ENCODE measurements around the gene KCNG2. TPM values are rescaled to one million over a fixed set of nuclear protein-coding genes. Genes with fewer than 3 reads are reported as not detected.

Gene KCNG2
- polyA plus RNA-seq, 1 of the 3 experiments (the other 2 are of a cell fraction): not detected

DNA sequence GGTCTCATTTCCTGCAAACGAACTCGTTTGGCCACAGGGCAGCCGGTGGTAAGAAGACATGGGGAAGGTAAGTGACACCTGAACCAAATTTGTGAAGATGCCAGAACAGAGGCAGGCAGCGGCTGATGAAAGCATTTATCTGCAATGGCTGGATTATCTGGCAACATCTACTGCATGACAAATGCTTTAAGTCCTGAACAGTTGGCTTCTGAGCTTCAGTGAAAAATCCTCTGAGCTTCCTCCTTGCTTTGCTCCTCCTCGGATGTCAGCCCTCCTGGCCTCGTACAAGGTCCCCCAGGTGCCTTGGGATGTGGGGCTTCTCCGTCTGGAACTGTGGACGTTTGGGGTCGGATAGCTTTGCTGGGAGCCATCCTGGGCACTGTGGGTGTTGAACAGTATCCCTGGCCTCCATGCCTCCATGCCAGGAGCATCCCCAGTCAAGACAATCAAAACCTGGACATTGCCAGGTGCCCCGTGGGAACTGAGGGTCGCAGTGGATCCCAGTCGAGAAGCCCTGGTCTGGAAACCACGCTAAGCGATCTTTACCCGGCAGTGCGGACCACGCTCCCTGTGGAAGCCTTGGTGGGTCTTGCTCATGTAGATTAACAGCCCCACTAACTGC lies 49.3 kb downstream of the KCNG2 start:
- Histone ChIP-seq H3K27me3 (ENCODE audit: insufficient read depth) (peaks cover 61% of the 10 kb centered on the region), H3K9ac (no peak overlapping the region), H3K36me3 (replicated peaks in 1 of 2; ENCODE audit: control insufficient read depth in 1 of 2, insufficient read depth in 2 of 2, low read length in 1 of 2) (no peaks in the 10 kb centered on the region), H3K27ac (ENCODE audit: low read depth in 2 of 2, low read length in 1 of 2) (no peak overlapping the region), H3K4me3 (ENCODE audit: low read depth in 2 of 2, low read length in 1 of 2) (no peak overlapping the region), H3K9me2 (no peaks in the 10 kb centered on the region), H3K4me1 (ENCODE audit: control insufficient read depth in 1 of 2, insufficient read depth in 2 of 2, low read depth in 1 of 2, low read length in 1 of 2) (no peaks in the 10 kb centered on the region; a peak in 1 of 4 replicates), H3K79me2 (ENCODE audit: insufficient read depth) (no peaks in the 10 kb centered on the region), H3K9me3 (no peaks in the 10 kb centered on the region), H2AFZ (ENCODE audit: low read depth) (no peak overlapping the region), H3K4me2 (no peak overlapping the region), H4K20me1 (ENCODE audit: insufficient read depth) (no peaks in the 10 kb centered on the region), H3F3A (replicated peaks; ENCODE audit: insufficient read depth) (no peaks in the 10 kb centered on the region)
- POLR2A ChIA-PET: no interaction called here
- WGBS (ENCODE audit: low lambda C conversion rate): 26% methylated on average over 14 of the region's 17 CpGs
- DNase-seq: no peak
- CTCF ChIA-PET: interaction anchor here (1.0 kb wide), 1 partner anchor 11 kb away, joined by 4 read pairs; no protein-coding TSS in a partner anchor
- TF ChIP-seq SMC3 (IDR thresholded peaks at IDR 0.05; ENCODE audit: low read depth, low read length): no peak
- no peak for TF ChIP-seq MAX (IDR thresholded peaks at IDR 0.05; ENCODE audit: low read depth)
- no peak for TF ChIP-seq EP300 (IDR thresholded peaks at IDR 0.05; ENCODE audit: borderline replicate concordance in 1 of 2, low read depth in 1 of 2, low read length in 1 of 2)
- no peak for TF ChIP-seq GABPA (IDR thresholded peaks at IDR 0.05; ENCODE audit: low read depth)
- TF ChIP-seq MXI1 (IDR thresholded peaks at IDR 0.05; ENCODE audit: low read depth, low read length): no peak
- TF ChIP-seq RCOR1 (IDR thresholded peaks at IDR 0.05; ENCODE audit: low read length): no peak
- TF ChIP-seq ELF1 (IDR thresholded peaks at IDR 0.05): no peak
- TF ChIP-seq USF1 (IDR thresholded peaks at IDR 0.05; ENCODE audit: borderline replicate concordance, low read depth): no peak
- no peak for TF ChIP-seq FOXJ3 (CRISPR knock-in tag; IDR thresholded peaks at IDR 0.05)
- TF ChIP-seq POLR2AphosphoS5 (IDR thresholded peaks at IDR 0.05; ENCODE audit: low read depth, low read length): no peak
- TF ChIP-seq USF2 (IDR thresholded peaks at IDR 0.05; ENCODE audit: borderline replicate concordance, low read depth, low read length): no peak
- no peak for TF ChIP-seq FOXM1 (IDR thresholded peaks at IDR 0.05; ENCODE audit: low read depth)
- TF ChIP-seq, protein P1, sequence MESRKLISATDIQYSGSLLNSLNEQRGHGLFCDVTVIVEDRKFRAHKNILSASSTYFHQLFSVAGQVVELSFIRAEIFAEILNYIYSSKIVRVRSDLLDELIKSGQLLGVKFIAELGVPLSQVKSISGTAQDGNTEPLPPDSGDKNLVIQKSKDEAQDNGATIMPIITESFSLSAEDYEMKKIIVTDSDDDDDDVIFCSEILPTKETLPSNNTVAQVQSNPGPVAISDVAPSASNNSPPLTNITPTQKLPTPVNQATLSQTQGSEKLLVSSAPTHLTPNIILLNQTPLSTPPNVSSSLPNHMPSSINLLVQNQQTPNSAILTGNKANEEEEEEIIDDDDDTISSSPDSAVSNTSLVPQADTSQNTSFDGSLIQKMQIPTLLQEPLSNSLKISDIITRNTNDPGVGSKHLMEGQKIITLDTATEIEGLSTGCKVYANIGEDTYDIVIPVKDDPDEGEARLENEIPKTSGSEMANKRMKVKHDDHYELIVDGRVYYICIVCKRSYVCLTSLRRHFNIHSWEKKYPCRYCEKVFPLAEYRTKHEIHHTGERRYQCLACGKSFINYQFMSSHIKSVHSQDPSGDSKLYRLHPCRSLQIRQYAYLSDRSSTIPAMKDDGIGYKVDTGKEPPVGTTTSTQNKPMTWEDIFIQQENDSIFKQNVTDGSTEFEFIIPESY (IDR thresholded peaks at IDR 0.05; ENCODE audit: borderline replicate concordance, low read depth): no peak
- TF ChIP-seq FOSL2 (IDR thresholded peaks at IDR 0.05; ENCODE audit: borderline replicate concordance, low read depth): no peak
- TF ChIP-seq JUND (IDR thresholded peaks at IDR 0.05): no peak
- TF ChIP-seq YY1 (IDR thresholded peaks at IDR 0.05; ENCODE audit: low read depth): no peak
- TF ChIP-seq NRF1 (IDR thresholded peaks at IDR 0.05; ENCODE audit: low read depth, low read length): no peak
- no peak for TF ChIP-seq TCF12 (IDR thresholded peaks at IDR 0.05)
- TF ChIP-seq, protein P2, sequence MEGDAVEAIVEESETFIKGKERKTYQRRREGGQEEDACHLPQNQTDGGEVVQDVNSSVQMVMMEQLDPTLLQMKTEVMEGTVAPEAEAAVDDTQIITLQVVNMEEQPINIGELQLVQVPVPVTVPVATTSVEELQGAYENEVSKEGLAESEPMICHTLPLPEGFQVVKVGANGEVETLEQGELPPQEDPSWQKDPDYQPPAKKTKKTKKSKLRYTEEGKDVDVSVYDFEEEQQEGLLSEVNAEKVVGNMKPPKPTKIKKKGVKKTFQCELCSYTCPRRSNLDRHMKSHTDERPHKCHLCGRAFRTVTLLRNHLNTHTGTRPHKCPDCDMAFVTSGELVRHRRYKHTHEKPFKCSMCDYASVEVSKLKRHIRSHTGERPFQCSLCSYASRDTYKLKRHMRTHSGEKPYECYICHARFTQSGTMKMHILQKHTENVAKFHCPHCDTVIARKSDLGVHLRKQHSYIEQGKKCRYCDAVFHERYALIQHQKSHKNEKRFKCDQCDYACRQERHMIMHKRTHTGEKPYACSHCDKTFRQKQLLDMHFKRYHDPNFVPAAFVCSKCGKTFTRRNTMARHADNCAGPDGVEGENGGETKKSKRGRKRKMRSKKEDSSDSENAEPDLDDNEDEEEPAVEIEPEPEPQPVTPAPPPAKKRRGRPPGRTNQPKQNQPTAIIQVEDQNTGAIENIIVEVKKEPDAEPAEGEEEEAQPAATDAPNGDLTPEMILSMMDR (IDR thresholded peaks at IDR 0.05): no peak
- TF ChIP-seq, protein P3, sequence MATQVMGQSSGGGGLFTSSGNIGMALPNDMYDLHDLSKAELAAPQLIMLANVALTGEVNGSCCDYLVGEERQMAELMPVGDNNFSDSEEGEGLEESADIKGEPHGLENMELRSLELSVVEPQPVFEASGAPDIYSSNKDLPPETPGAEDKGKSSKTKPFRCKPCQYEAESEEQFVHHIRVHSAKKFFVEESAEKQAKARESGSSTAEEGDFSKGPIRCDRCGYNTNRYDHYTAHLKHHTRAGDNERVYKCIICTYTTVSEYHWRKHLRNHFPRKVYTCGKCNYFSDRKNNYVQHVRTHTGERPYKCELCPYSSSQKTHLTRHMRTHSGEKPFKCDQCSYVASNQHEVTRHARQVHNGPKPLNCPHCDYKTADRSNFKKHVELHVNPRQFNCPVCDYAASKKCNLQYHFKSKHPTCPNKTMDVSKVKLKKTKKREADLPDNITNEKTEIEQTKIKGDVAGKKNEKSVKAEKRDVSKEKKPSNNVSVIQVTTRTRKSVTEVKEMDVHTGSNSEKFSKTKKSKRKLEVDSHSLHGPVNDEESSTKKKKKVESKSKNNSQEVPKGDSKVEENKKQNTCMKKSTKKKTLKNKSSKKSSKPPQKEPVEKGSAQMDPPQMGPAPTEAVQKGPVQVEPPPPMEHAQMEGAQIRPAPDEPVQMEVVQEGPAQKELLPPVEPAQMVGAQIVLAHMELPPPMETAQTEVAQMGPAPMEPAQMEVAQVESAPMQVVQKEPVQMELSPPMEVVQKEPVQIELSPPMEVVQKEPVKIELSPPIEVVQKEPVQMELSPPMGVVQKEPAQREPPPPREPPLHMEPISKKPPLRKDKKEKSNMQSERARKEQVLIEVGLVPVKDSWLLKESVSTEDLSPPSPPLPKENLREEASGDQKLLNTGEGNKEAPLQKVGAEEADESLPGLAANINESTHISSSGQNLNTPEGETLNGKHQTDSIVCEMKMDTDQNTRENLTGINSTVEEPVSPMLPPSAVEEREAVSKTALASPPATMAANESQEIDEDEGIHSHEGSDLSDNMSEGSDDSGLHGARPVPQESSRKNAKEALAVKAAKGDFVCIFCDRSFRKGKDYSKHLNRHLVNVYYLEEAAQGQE (IDR thresholded peaks at IDR 0.05; ENCODE audit: low read depth, low read length): no peak

Measured in SK-N-SH (cell line).